DMS53 treated with DMSO at 0.1 percent for 48 hours (cell line): ENCODE measurements around the gene GPC6.
"Not testable (repeated sequence)": the region's sequence is repeated elsewhere in the genome, so short reads cannot be mapped to it uniquely, and the experiment has no call there.

ENCODE experiments used
- DNase-seq: peaks from one replicate; lab custom pipeline; 2025; ENCODE audit not compliant: unreplicated experiment; lab: John Stamatoyannopoulos, UW

GPC6 gene

DNA sequence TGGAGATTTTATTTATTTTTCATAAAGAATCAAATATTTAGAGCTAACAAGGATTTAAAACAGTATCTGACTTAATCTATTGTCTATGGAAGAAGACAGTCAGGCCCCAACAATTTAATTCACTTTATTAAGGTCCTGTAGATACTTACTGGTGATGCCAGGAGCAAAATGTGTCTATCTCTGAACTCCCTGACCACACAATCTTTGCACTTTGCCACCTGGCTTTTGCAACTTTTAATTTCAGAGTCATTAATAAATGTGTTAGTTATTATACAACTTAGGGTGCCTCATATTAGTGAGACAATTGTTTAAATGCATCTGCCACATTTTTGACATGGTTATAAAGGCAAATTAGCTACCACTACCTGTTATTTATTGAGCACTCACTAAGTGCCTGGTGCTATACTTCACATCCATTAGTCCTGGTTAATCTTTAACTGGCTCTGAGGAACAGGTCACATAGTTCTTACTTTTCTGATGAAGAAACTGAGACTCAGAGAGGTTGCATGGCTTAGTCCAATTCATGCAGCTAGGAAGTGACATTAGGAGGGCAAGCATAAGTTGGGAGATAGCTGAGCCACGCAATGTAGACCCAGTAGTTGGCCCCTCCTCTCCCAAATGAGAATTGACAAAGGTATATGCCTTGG, 955.0 kb downstream of the GPC6 start:
- DNase-seq = peak; percentile 9

- no peak for DNase-seq
These were observed 955.7 kb downstream of the GPC6 start for GRCh38 chr13:94182185-94182761.

DNA sequence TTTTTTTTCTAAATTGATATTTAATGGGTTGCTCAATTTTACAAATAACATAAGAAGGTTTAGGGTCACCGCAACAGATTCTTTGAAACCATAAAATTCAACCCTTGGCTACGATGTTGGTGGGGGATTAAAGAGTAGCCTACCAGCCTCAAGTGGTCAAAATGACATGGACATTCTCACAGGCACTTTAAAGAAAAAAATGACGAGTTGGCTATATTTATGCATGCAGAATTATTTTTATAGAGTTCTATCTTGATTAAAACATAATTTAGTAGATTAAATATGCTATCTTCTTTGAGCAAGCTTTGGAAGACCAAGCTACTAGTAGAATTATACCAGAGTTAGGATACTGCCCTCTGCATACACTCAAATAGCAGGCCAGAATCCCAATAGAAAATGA, 959.9 kb downstream of the GPC6 start:
- DNase-seq = no peak

DNA sequence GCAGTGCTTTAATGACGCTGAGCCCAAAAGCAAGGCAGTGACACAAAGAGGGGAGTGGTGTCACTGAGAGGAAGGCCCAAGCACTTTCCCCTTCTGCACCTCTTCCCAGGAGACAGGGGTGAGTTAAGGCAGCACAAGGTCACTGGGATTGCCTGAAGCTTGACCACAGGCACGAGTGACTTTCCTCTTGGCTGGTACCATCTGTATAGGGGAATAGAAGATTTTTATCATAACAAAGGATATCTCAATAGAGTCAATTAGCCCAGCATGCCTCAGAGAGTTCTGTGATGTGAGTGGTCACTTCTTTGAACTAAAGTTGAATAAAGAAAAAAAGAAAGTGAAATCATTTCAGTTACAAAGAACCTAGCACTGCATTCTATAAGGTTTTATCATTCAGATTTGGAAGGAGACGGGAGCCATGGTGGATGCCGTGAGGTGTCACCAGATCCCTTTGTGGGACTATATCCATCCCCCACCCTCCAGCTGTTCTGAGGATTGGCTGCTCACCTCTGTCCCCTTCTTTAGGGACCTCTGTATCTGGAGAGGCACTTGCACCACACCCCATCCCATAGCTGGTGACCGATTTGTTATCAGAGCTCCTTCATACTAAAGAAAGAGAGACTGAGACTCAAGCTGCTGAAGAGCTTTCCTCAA, 961.7 kb downstream of the GPC6 start:
- DNase-seq = no peak

DNA sequence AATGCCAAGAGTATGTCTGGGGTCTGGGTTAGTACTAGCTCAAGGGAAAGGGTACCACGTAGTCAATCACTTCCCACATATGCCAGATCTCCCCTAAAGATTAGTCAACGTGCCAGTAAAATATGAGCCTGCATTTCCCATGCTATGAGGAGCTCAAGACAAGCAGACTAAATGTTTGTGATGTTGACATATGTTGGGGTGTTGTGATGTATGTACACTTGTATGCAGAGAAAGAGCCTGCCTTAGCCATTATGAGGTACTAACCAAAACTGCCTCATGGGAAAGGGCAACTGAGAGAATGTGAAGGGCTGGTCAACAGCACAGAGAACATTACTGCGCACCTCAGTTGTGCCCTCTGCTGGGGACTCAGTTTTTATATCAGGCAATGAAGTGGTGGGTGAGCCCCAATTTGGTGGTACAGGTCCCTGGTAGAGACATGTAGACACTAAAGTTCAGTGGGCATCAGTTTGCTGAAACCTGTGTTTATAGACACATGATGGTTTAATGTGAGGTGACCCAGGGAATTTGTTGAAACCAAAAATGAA, 965.9 kb downstream of the GPC6 start:
- peak; percentile 8 for DNase-seq

- no peak for DNase-seq
These were observed 969.1 kb downstream of the GPC6 start for GRCh38 chr13:94195715-94196114.

DNA sequence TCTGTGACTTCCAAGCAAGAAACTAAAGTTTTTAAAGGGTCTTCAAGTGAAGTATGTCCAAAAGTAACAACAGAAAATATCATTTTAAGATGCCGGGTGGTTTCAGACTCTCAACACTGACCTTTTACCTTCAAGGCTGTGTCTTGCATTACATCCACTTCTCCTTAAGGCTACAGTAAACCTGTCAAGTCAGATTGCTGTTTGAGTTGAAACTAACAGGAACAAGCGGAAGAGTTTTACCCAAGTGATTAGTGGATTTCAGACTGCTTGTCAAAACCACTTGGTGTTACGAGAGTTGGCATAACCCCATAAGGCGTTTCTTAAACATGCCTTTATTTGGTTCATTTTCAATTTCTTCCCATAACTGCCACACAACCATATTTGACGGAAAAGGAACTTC, 969.8 kb downstream of the GPC6 start:
- DNase-seq = no peak

GRCh38 chr13:94198681-94199080, 972.1 kb downstream of the GPC6 start:
- no peak for DNase-seq

DNA sequence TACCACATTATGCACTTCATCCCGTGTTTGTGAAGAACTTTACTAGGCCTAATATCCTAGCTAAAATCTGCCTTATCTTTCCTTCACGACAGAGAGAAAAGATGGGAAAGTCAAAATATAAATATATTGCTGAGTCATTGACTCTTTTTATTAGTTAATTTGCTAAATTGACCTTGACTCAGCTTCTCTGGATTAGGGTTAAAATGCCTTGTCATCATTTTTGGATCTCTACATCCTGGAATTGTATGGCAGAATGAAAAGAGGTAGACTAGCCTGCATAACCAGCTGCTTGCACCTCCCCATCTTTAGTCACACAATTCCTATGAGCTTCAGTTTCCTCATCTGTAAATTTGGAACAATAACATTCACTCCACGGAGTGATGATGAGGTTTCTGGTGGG, 972.5 kb downstream of the GPC6 start:
- DNase-seq = no peak

DNA sequence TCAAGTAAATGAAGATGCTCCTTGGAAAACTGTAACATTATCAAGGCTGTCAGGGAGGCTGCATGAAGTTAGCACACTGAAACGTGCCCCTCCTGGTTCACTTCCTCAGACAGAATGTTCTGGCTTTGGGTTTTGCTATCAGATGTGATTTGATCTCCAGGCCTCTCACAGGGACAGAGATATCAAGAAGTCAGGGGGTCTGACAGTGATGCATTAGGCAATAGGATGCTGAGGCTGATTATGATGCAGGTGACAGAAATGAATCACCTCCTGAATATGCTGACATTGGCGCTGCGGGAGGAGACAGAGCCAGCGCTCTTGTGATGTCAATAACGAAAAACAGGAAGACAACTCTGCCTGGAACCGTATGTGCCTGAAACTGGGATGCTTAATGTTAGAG, 974.4 kb downstream of the GPC6 start:
- DNase-seq = no peak

- no peak for DNase-seq
These were observed 977.6 kb downstream of the GPC6 start for GRCh38 chr13:94204163-94204562.

DNA sequence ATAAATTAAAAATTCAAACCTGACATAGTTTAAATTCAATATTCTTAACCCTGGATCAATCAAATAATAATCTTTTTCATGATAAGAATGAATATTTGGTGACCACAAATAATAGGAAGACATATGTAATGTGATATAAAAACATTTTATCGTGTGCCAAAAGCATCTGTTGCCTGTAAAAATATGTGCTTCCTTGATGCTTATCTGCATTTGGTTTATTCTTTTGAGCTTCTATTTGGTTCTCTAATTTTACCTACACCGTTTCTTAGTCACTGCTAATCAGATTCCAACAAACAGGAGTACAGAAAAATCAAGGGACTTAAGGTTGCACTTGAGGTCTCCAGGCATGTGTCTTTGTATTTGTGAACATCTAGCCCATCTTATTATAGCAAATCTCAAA, 978.3 kb downstream of the GPC6 start:
- DNase-seq = no peak

DNA sequence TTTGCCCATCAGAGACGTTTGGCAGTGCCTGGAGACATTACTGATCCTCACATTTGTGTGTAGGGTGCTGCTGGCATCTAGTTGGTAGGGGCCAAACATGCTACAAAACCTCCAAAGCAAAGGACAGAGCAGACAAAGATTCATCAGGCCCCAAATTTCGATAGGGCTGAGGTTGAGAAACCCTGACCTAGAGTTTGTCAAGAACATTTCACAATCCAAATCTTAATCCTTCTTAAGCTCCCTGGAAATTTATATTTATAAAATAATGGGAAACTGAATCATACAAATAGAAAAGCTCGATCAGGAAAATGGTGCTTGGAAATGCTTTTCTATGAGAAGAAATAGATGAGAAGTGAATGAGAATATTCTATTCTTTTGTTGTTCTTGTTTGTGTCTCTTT, 979.3 kb downstream of the GPC6 start:
- DNase-seq = no peak

DNA sequence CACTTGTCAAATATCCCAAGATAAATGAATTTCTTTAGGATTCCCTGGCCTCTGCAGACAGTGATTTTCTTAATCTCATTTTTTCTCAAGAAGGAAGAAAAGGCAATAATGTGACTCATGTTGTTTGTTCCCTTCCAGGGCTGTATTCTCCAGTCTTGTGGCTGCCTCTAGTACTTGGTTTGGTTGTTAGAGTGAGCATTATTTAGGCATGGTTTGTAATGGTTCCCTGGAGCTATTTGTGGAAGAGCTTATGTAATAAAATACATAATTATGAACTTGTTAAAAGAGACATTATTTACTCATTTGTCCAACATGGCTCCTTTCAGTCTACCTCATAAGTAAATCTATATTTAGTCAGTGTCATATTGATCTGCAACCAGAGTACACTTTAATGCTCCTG, 982.5 kb downstream of the GPC6 start:
- DNase-seq = no peak

DNA sequence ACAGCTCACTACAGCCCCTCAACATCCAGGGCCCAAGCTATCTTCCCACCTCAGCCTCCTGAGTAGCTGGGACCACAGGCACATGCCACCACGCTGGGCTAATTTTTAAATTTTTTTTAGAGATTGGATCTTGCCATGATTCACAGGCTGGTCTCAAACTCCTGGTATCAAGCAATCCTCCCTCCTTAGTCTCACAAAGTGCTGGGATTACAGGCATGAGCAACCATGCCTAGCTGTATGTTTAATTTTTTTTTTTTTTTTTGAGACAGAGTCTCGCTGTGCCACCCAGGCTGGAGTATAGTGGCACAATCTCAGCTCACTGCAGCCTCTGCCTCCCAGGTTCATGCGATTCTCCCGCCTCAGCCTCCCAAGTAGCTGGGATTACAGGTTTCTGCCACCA, 983.3 kb downstream of the GPC6 start:
- DNase-seq = not testable (repeated sequence)

GRCh38 chr13:94210816-94211215, 984.2 kb downstream of the GPC6 start:
- DNase-seq = no peak

GRCh38 chr13:94212196-94212595, 985.6 kb downstream of the GPC6 start:
- DNase-seq = no peak

DNA sequence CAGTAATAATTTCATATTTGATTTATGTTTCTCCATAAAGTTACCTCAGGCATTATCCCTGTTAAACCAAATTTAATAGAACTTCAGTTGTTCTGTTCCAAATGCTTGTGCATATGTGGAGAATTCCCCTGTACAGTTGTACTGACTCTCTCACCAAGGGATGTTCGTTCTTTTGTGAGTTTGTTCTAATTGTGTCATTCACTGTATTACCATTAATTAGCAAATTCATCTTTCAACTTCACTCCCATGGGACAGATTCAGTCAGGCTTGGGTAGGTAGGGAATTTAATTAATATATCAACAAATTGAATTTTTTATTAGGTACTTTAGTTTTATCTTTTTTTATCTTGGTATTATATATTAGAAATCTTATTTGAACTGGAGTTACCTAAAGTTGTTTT, 987.5 kb downstream of the GPC6 start:
- DNase-seq = no peak

GRCh38 chr13:94214975-94215374, 988.4 kb downstream of the GPC6 start:
- DNase-seq = no peak

- no peak for DNase-seq
These were observed 989.9 kb downstream of the GPC6 start for GRCh38 chr13:94216476-94216875.

GRCh38 chr13:94217370-94217769, 990.8 kb downstream of the GPC6 start:
- no peak for DNase-seq

DNA sequence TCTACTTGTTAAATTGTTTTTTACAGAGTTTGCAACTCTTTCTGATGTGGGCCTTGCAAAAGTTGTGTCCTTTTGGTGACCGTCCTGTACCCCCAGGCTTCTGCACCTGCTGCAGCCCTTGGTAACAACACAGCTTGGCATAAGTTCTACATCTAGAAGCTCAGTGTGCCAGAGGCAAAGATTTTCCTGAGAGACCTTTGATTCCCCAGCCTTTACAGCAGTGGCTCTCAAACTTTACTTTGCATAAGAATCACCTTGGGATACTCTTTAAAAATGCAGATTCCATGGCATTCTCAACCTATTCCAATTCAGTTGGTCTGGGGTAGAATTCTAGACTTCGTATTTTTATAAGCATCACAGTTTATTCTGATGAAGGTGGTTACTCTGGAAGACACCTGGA, 991.9 kb downstream of the GPC6 start:
- no peak for DNase-seq
